ENCODE data around the gene MISP.

Gene MISP

DNA sequence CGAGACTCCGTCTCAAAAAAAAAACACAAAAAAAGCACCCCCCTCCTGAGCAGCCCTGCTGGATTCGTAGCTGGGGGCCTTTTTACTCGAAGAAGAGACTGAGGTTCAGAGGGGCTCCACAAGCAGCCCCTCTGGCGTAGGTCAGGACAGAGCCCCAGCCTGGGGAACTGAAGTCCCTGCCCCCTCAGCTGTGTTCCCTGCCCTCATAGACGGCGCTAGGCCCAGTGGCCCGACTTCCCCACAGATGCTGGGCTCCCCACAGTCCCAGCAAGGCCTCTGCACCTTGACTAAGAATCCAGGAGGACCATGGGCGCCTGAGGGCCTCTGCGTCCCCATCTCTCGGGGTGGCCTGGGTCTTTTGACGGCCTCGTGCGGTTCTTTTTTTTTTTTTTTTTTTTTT lies 1.1 kb upstream of the MISP start:
- Histone ChIP-seq H3K4me1 (ENCODE audit: insufficient read depth, low read length) (no peaks in the 10 kb centered on the region), H3K36me3 (ENCODE audit: insufficient read depth, low read length) (no peaks in the 10 kb centered on the region), H3K4me2 (ENCODE audit: insufficient read depth, low read length) (no peak overlapping the region), H3K9ac (ENCODE audit: low read depth, low read length) (no peak overlapping the region), H3K4me3 (ENCODE audit: low read depth in 1 of 2, low read length in 2 of 2) (no peak overlapping the region), H3K27ac (ENCODE audit: low read length) (no peak overlapping the region), H2AFZ (ENCODE audit: low read depth, low read length) (no peak overlapping the region), H3K9me3 (ENCODE audit: insufficient read depth, low read length, severe bottlenecking) (peaks cover 9% of the 10 kb centered on the region), H3K27me3 (ENCODE audit: insufficient read depth, low read length, poor library complexity) (no peaks in the 10 kb centered on the region), H3K79me2 (ENCODE audit: insufficient read depth, low read length) (no peaks in the 10 kb centered on the region), H4K20me1 (ENCODE audit: insufficient read depth, low read length) (no peaks in the 10 kb centered on the region)
- no peak for ATAC-seq (ENCODE audit: insufficient read depth, low read depth)
- TF ChIP-seq, protein P1, sequence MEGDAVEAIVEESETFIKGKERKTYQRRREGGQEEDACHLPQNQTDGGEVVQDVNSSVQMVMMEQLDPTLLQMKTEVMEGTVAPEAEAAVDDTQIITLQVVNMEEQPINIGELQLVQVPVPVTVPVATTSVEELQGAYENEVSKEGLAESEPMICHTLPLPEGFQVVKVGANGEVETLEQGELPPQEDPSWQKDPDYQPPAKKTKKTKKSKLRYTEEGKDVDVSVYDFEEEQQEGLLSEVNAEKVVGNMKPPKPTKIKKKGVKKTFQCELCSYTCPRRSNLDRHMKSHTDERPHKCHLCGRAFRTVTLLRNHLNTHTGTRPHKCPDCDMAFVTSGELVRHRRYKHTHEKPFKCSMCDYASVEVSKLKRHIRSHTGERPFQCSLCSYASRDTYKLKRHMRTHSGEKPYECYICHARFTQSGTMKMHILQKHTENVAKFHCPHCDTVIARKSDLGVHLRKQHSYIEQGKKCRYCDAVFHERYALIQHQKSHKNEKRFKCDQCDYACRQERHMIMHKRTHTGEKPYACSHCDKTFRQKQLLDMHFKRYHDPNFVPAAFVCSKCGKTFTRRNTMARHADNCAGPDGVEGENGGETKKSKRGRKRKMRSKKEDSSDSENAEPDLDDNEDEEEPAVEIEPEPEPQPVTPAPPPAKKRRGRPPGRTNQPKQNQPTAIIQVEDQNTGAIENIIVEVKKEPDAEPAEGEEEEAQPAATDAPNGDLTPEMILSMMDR (IDR thresholded peaks at IDR 0.05; ENCODE audit: borderline replicate concordance, extremely low read depth, low read length, poor library complexity, severe bottlenecking), result no peak
- TF ChIP-seq EZH2 (IDR thresholded peaks at IDR 0.05; ENCODE audit: borderline replicate concordance, low read depth, low read length, severe bottlenecking), result no peak
- DNase-seq, result no peak

DNA sequence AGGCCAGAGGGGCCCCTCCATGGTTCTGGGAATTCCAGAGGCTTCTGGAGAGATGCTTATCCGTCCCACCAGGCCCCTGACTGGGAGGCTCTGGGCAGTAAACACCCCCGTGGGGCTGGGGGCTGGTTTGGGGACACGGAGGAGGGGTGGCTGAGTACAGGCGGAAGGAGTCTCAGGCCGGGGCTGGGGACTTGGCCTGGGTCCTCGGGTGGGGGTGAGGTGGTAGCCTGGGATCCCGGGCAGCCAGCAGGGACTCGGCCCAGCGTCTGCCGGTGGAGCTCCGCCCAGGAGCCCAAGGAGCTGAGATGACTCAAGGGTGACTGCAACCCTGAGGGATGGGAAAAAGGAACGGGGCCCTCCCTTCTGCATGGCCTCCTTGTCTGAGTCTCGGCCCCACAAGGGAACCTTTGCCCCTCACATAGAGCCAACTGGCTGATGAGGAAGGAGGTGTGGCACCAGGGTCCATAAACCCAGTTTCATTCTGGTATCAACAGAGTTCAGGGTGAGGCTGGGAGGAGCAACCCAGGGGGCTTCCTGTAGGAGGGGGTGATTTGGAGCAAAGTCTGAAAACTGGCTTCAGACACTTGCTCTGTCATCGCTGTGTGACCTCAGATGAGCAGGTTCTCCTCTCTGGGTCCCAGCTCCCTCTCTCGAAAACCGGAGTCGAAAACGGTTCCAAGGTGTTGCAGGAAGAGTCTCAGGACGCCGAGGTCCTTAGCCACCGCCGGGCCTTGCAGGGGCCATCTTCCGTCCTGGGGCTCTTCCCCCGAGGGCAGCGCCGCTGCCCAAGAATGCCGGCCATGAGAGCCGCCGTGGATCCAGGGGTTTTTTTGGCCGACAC lies 809 bp downstream of the MISP start:
- no peaks in the 10 kb centered on the region for H3K79me2 ChIP-seq (ENCODE audit: insufficient read depth, low read length)
- H2AFZ ChIP-seq (ENCODE audit: low read depth, low read length), result no peak overlapping the region
- ATAC-seq (ENCODE audit: insufficient read depth, low read depth) (no peak), DNase-seq (no peak)
- no peak overlapping the region for H3K4me2 ChIP-seq (ENCODE audit: insufficient read depth, low read length)
- no peaks in the 10 kb centered on the region for H3K4me1 ChIP-seq (ENCODE audit: insufficient read depth, low read length)
- no peaks in the 10 kb centered on the region for H4K20me1 ChIP-seq (ENCODE audit: insufficient read depth, low read length)
- no peak overlapping the region for H3K9ac ChIP-seq (ENCODE audit: low read depth, low read length)
- no peaks in the 10 kb centered on the region for H3K27me3 ChIP-seq (ENCODE audit: insufficient read depth, low read length, poor library complexity)
- H3K4me3 ChIP-seq (ENCODE audit: low read depth in 1 of 2, low read length in 2 of 2), result no peak overlapping the region
- H3K36me3 ChIP-seq (ENCODE audit: insufficient read depth, low read length), result no peaks in the 10 kb centered on the region
- peaks cover 9% of the 10 kb centered on the region for H3K9me3 ChIP-seq (ENCODE audit: insufficient read depth, low read length, severe bottlenecking)
- TF ChIP-seq, protein P1 (IDR thresholded peaks at IDR 0.05; ENCODE audit: borderline replicate concordance, extremely low read depth, low read length, poor library complexity, severe bottlenecking), result no peak
- no peak for TF ChIP-seq EZH2 (IDR thresholded peaks at IDR 0.05; ENCODE audit: borderline replicate concordance, low read depth, low read length, severe bottlenecking)
- H3K27ac ChIP-seq (ENCODE audit: low read length), result no peak overlapping the region

DNA sequence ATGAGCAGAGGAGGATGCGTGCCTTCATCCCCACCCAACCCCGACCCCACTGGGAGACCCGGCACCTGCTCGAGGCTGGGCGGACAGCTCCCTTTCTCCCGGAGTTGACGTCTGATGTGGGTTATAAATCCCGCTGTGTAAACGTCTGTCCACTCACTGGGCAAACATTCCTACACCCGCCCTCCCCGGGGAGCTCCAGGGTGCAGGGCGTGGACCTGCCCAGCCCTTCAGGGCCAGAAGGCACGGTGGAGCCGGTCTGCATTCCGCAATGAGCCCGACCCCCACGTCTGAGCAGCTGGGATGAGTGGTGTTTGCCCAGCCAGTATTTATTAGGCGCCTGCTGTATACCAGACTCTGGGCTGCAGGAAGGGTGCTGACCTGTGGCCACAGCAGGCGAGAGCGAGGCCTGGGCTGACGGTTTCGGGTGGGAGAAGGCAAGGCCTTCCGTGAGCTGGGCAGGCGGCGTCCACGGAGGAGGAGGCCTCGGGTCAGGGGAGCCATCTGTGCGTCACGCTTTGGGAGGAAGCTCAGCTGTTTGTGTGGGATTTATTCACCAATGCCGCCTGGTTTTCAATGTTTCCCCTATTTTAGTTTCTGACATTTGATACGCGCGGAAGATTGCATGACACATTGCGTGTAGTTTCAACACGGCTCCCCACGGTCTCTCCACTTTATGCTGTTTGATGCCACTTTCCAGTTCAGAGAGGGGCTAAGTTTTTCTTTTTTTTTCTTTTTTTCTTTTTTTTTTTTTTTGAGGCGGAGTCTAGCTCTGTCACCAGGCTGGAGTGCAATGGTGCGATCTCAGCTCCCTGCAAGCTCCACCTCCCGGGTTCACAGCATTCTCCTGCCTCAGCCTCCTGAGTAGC lies 2.0 kb downstream of the MISP start:
- peaks cover 3% of the 10 kb centered on the region for H3K9me3 ChIP-seq (ENCODE audit: insufficient read depth, low read length, severe bottlenecking)
- no peaks in the 10 kb centered on the region for H3K27me3 ChIP-seq (ENCODE audit: insufficient read depth, low read length, poor library complexity)
- no peaks in the 10 kb centered on the region for H3K36me3 ChIP-seq (ENCODE audit: insufficient read depth, low read length)
- no peak for TF ChIP-seq EZH2 (IDR thresholded peaks at IDR 0.05; ENCODE audit: borderline replicate concordance, low read depth, low read length, severe bottlenecking)
- TF ChIP-seq, protein P1 (IDR thresholded peaks at IDR 0.05; ENCODE audit: borderline replicate concordance, extremely low read depth, low read length, poor library complexity, severe bottlenecking), result no peak
- H3K79me2 ChIP-seq (ENCODE audit: insufficient read depth, low read length), result no peaks in the 10 kb centered on the region
- no peaks in the 10 kb centered on the region for H4K20me1 ChIP-seq (ENCODE audit: insufficient read depth, low read length)
- H3K27ac ChIP-seq (ENCODE audit: low read length), result no peak overlapping the region
- H3K4me1 ChIP-seq (ENCODE audit: insufficient read depth, low read length), result no peaks in the 10 kb centered on the region
- no peak overlapping the region for H2AFZ ChIP-seq (ENCODE audit: low read depth, low read length)
- H3K9ac ChIP-seq (ENCODE audit: low read depth, low read length), result no peak overlapping the region
- no peak overlapping the region for H3K4me3 ChIP-seq (ENCODE audit: low read depth in 1 of 2, low read length in 2 of 2)
- DNase-seq, result no peak
- H3K4me2 ChIP-seq (ENCODE audit: insufficient read depth, low read length), result no peak overlapping the region
- no peak for ATAC-seq (ENCODE audit: insufficient read depth, low read depth)

Data from DND-41 (cell line).